Caco-2 (cell line): Measurements from ENCODE around the gene ZFP1. TPM values are rescaled to one million over a fixed set of nuclear protein-coding genes. Genes with fewer than 3 reads are reported as not detected.

Experiments used
- BruUV-seq: library from RNA; stranded (reverse); fragments of 400-500 nt; replicated peaks from 2 replicates; lab custom pipeline; 2021; lab: Mats Ljungman, UMichigan
- CTCF ChIA-PET: fragments of 300-600 bp; sonication (Branson Sonifier 250); formaldehyde crosslinking; loops from one replicate; lab custom pipeline; 2022; ENCODE audit warnings: antibody characterized with exemption; lab: Charles Lee
- POLR2A ChIA-PET: fragments of 300-600 bp; sonication (Branson Sonifier 250); formaldehyde crosslinking; loops from one replicate; lab custom pipeline; 2022; ENCODE audit warnings: antibody characterized with exemption; lab: Charles Lee
- DNase-seq, 2 experiments: peaks; one replicate each; pipeline versions ENCODE4 v3.0.0 to v3.0.0-alpha.2; 2020 to 2022
- H3K27me3 ChIP-seq: replicated peaks from 2 replicates; pipeline ENCODE4 v1.6.0; 2011; ENCODE audit warnings: low read length; ENCODE audit not compliant: control insufficient read depth, insufficient read depth
- H3K36me3 ChIP-seq: 2 replicates; pipeline ENCODE4 v1.5.1; 2011; ENCODE audit warnings: low read length; ENCODE audit not compliant: control insufficient read depth, insufficient read depth
- H3K4me1 ChIP-seq: fragments of 250-450 bp; sonication (Bioruptor Pico); 2 replicates; pipeline ENCODE4 v1.5.1; 2020; ENCODE audit warnings: mild to moderate bottlenecking
- H3K4me3 ChIP-seq: 2 replicates; pipeline ENCODE4 v1.5.1; 2011; ENCODE audit warnings: low read depth, mild to moderate bottlenecking, control low read depth, low read length
- H3K9me3 ChIP-seq: fragments of 250-450 bp; sonication (Bioruptor Pico); 2 replicates; pipeline ENCODE4 v1.5.1; 2020; ENCODE audit warnings: mild to moderate bottlenecking, moderate library complexity
- H3K27ac Mint-ChIP-seq: one replicate; pipeline ENCODE4 v1.8.0; 2022; ENCODE audit warnings: mixed read lengths; ENCODE audit not compliant: unreplicated experiment
- H3K27me3 Mint-ChIP-seq: one replicate; pipeline ENCODE4 v1.8.0; 2022; ENCODE audit warnings: mixed read lengths; ENCODE audit not compliant: insufficient read depth, unreplicated experiment
- H3K36me3 Mint-ChIP-seq: one replicate; pipeline ENCODE4 v1.8.0; 2022; ENCODE audit warnings: mild to moderate bottlenecking, mixed read lengths; ENCODE audit not compliant: insufficient read depth, unreplicated experiment
- H3K4me1 Mint-ChIP-seq: one replicate; pipeline ENCODE4 v1.8.0; 2022; ENCODE audit warnings: low read depth, mixed read lengths; ENCODE audit not compliant: unreplicated experiment
- H3K4me3 Mint-ChIP-seq: one replicate; pipeline ENCODE4 v1.8.0; 2022; ENCODE audit warnings: mild to moderate bottlenecking, moderate library complexity, mixed read lengths; ENCODE audit not compliant: unreplicated experiment
- H3K9me3 Mint-ChIP-seq: one replicate; pipeline ENCODE4 v1.8.0; 2022; ENCODE audit warnings: mixed read lengths; ENCODE audit not compliant: unreplicated experiment
- CTCF ChIP-seq, 2 experiments: fragments of 200-600 bp in 1 of 2; IDR thresholded peaks; 1 replicate in 1 of 2; 2 replicates in 1 of 2; pipeline versions ENCODE4 v1.5.1 to v1.8.0; 2011 to 2022; ENCODE audit warnings: antibody characterized with exemption in 1 of 2, control low read depth in 1 of 2, inconsistent platforms in 1 of 2, low read depth in 1 of 2, low read length in 1 of 2, mild to moderate bottlenecking in 1 of 2, moderate library complexity in 1 of 2; ENCODE audit not compliant: insufficient read depth in 1 of 2, severe bottlenecking in 1 of 2, unreplicated experiment in 1 of 2
- intact Hi-C: fragments of 100-400 bp; cut with micrococcal nuclease; formaldehyde crosslinking; loops from one replicate; pipeline ENCODE4 v1.10.0; 2022; ENCODE audit not compliant: unreplicated experiment
- total RNA-seq: library from RNA; stranded (reverse); gene quantifications from 2 replicates; pipeline ENCODE4 v1.2.3, GENCODE V29; 2022

ZFP1 gene
- total RNA-seq, 1 experiment from 2014 or later: 11.4 TPM

GRCh38 chr16:75111961-75112733, 36.2 kb upstream of the ZFP1 start:
- Mint-ChIP-seq H3K27ac (peak overlapping the region; percentile 84), H3K4me3 (no peak overlapping the region)
- intact Hi-C loops: loop anchor here (1.0 to 2.0 kb wide), 4 partner anchors 15 to 175 kb away; no protein-coding TSS in a partner anchor

GRCh38 chr16:75112734-75113491, 35.4 kb upstream of the ZFP1 start:
- CTCF ChIA-PET: interaction anchor here (0.6 kb wide), 1 partner anchor 9 kb away, joined by 3 read pairs; no protein-coding TSS in a partner anchor
- Histone ChIP-seq H3K4me1 (peaks cover 33% of the 10 kb centered on the region), H3K4me3 (no peak overlapping the region), H3K9me3 (no peaks in the 10 kb centered on the region), H3K27me3 (no peaks in the 10 kb centered on the region), H3K36me3 (0 out of 2 replicates have a peak, but pooled peaks cover 1% of the 10 kb centered on the region)
- Mint-ChIP-seq H3K4me3 (no peak overlapping the region), H3K27ac (peak overlapping the region; percentile 82), H3K9me3 (no peaks in the 10 kb centered on the region), H3K36me3 (peaks cover 56% of the 10 kb centered on the region), H3K27me3 (no peaks in the 10 kb centered on the region), H3K4me1 (peaks cover 39% of the 10 kb centered on the region)
- POLR2A ChIA-PET: no interaction called here
- no peak for TF ChIP-seq CTCF (IDR thresholded peaks at IDR 0.05; ENCODE audit: insufficient read depth in 1 of 2, low read depth in 1 of 2, low read length in 1 of 2, severe bottlenecking in 1 of 2, unreplicated experiment in 1 of 2)
- BruUV-seq: no TSS peak
- intact Hi-C loops: no loop called here
- no peak for DNase-seq

More at GRCh38 chr16:75111961-75112733, 36.2 kb upstream of the ZFP1 start:
- Histone ChIP-seq H3K4me3 (no peak overlapping the region), H3K4me1 (peaks cover 25% of the 10 kb centered on the region), H3K9me3 (no peaks in the 10 kb centered on the region), H3K36me3 (0 out of 2 replicates have a peak, but pooled peaks cover 1% of the 10 kb centered on the region), H3K27me3 (no peaks in the 10 kb centered on the region)
- ChIA-PET POLR2A (no interaction called here), CTCF (interaction anchor here (0.6 to 3.9 kb wide), 10 partner anchors 8 to 401 kb away, joined by 3 to 112 read pairs (median 9); partner anchors contain the start of gene ZNRF1)
- Mint-ChIP-seq H3K27me3 (no peaks in the 10 kb centered on the region), H3K9me3 (no peaks in the 10 kb centered on the region), H3K36me3 (peaks cover 61% of the 10 kb centered on the region), H3K4me1 (peaks cover 39% of the 10 kb centered on the region)
- TF ChIP-seq CTCF (IDR thresholded peaks at IDR 0.05; ENCODE audit: insufficient read depth in 1 of 2, low read depth in 1 of 2, low read length in 1 of 2, severe bottlenecking in 1 of 2, unreplicated experiment in 1 of 2): peak in 1 of 2 experiments; percentile 0
- no peak for DNase-seq
- no TSS peak for BruUV-seq

GRCh38 chr16:75113541-75114121, 34.7 kb upstream of the ZFP1 start:
- POLR2A ChIA-PET: no interaction called here

More at GRCh38 chr16:75113541-75114121, 34.7 kb upstream of the ZFP1 start:
- Histone ChIP-seq H3K36me3 (peaks cover 1% of the 10 kb centered on the region; the same call in 1 of the 2 replicates), H3K4me3 (no peak overlapping the region), H3K9me3 (no peaks in the 10 kb centered on the region), H3K27me3 (no peaks in the 10 kb centered on the region), H3K4me1 (peaks cover 40% of the 10 kb centered on the region)
- no peak for DNase-seq
- no peaks in the 10 kb centered on the region for H3K9me3 Mint-ChIP-seq
- no peaks in the 10 kb centered on the region for H3K27me3 Mint-ChIP-seq
- H3K4me3 Mint-ChIP-seq: no peak overlapping the region
- intact Hi-C loops: no loop called here
- peak overlapping the region; percentile 82 for H3K27ac Mint-ChIP-seq
- BruUV-seq: no TSS peak
- H3K4me1 Mint-ChIP-seq: peaks cover 37% of the 10 kb centered on the region
- CTCF ChIA-PET: interaction anchor here (0.6 kb wide), 1 partner anchor 10 kb away, joined by 3 read pairs; no protein-coding TSS in a partner anchor
- no peak for TF ChIP-seq CTCF (IDR thresholded peaks at IDR 0.05; ENCODE audit: insufficient read depth in 1 of 2, low read depth in 1 of 2, low read length in 1 of 2, severe bottlenecking in 1 of 2, unreplicated experiment in 1 of 2)
- H3K36me3 Mint-ChIP-seq: peaks cover 53% of the 10 kb centered on the region
